Chondrocyte (in vitro differentiated cells): ENCODE measurements around the gene ZBED1. TPM values are rescaled to one million over a fixed set of nuclear protein-coding genes. Genes with fewer than 3 reads are reported as not detected.

ENCODE experiments used
- DNase-seq: peaks from one replicate; pipeline ENCODE4 v3.0.0; 2021; ENCODE audit warnings: mixed read lengths, low spot score
- H3K27ac Mint-ChIP-seq: one replicate; pipeline ENCODE4 v1.8.0; 2021; ENCODE audit warnings: mild to moderate bottlenecking, moderate library complexity, mixed read lengths; ENCODE audit not compliant: unreplicated experiment
- H3K27me3 Mint-ChIP-seq: 2 replicates; pipeline ENCODE4 v1.8.0; 2021; ENCODE audit warnings: low read depth, mixed read lengths
- H3K36me3 Mint-ChIP-seq: 2 replicates; pipeline ENCODE4 v1.8.0; 2021; ENCODE audit warnings: low read depth, mixed read lengths
- H3K4me1 Mint-ChIP-seq: 2 replicates; pipeline ENCODE4 v1.8.0; 2021; ENCODE audit warnings: low read depth, mild to moderate bottlenecking, mixed read lengths
- H3K4me3 Mint-ChIP-seq: one replicate; pipeline ENCODE4 v1.8.0; 2021; ENCODE audit warnings: mild to moderate bottlenecking, moderate library complexity, mixed read lengths; ENCODE audit not compliant: unreplicated experiment
- H3K9me3 Mint-ChIP-seq: 2 replicates; pipeline ENCODE4 v1.8.0; 2021; ENCODE audit warnings: low read depth, mixed read lengths
- CTCF ChIP-seq: fragments of 200-600 bp; sonication (generic); IDR thresholded peaks from 2 replicates; pipeline ENCODE4 v1.5.0; 2021; ENCODE audit warnings: antibody characterized with exemption, mild to moderate bottlenecking, moderate library complexity
- total RNA-seq: library from RNA; stranded (reverse); gene quantifications from 3 replicates; pipeline ENCODE4 v1.2.1, GENCODE V29; 2021

Gene ZBED1
- total RNA-seq, 1 donor from 2014 or later, result 40.1 TPM

DNA sequence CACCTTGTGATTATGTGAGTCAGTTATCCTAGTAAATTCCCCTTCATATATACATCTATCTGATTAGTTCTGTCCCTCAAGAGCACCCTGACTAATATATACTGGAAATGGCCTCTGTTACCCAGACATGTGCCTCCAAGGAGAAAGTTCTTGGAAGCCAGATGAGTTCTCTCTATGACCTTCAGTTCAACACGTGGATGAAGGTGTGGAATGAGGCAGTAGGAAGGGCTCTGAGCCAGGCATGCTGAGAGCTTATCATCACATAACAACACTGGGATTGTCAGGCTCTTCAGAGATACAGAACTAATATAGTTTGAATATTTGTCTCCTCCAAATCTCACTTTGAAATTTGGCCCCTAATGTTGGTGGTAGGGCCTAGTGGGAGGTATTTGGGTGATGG lies 44.4 kb upstream of the ZBED1 start:
- peaks cover 4% of the 10 kb centered on the region for H3K27me3 Mint-ChIP-seq
- no peak for TF ChIP-seq CTCF
- no peak overlapping the region for H3K4me3 Mint-ChIP-seq
- no peak overlapping the region for H3K27ac Mint-ChIP-seq
- H3K9me3 Mint-ChIP-seq, result peaks cover 16% of the 10 kb centered on the region
- H3K4me1 Mint-ChIP-seq, result peaks cover 11% of the 10 kb centered on the region
- DNase-seq, result no peak
- H3K36me3 Mint-ChIP-seq, result peaks cover 6% of the 10 kb centered on the region

DNA sequence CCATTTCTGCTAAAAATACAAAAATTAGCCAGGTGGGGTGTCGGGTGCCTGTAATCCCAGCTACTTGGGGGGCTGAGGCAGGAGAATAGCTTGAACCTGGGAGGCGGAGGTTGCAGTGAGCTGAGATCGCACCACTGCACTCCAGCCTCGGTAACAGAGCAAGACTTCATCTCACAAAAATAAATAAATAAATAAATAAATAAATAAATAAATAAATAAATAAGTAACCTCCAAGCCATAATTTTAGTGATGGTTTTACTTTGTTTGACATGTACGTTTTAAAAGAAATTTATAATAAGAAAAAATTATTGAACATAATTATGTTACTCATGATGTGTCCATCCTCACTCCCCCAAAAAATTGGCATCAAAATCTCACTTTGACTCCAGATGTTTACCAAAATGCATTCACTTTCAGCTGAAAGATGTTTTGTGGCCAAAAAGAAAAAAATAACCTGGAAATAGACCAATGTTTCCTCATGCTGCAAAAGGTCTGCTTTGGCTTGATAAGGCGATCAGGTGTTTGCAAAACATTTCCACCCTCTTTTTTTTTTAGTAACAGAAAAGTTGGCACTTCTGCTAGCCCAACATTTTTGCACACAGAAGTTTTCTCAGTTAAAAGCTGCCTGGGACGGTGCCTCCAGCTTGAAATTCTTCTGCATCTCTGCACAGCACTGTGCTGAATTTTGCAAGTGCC lies 42.2 kb upstream of the ZBED1 start:
- Mint-ChIP-seq H3K27me3 (peaks cover 10% of the 10 kb centered on the region), H3K4me3 (no peak overlapping the region), H3K9me3 (peaks cover 16% of the 10 kb centered on the region), H3K4me1 (peaks cover 4% of the 10 kb centered on the region), H3K36me3 (peaks cover 6% of the 10 kb centered on the region), H3K27ac (no peak overlapping the region)
- DNase-seq, result no peak
- TF ChIP-seq CTCF, result no peak

DNA sequence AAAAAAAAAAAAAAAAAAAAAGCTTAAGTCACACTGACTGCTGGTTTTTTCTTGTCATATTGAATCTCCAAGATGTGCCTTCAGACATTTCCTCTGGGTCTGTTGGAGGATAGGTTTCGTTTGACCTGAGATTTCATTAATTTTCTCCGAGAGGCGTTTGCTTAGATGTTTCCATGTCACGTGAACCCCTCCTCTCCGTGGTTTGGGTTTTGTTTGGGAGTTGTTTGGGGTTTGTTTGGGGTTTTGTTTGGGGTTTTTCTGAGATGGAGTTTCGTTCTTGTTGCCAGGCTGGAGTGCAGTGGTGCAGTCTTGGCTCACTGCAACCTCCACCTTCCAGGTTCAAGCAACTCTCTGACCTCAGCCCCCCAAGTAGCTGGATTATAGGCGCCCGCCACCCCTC lies 40.8 kb upstream of the ZBED1 start:
- Mint-ChIP-seq H3K4me1 (peaks cover 6% of the 10 kb centered on the region), H3K27me3 (peaks cover 12% of the 10 kb centered on the region), H3K27ac (no peak overlapping the region)

GRCh38 chrX:2540426-2540947 lies 39.7 kb upstream of the ZBED1 start:
- H3K9me3 Mint-ChIP-seq, result peaks cover 7% of the 10 kb centered on the region
- no peaks in the 10 kb centered on the region for H3K36me3 Mint-ChIP-seq
- H3K27me3 Mint-ChIP-seq, result peaks cover 12% of the 10 kb centered on the region
- no peak for TF ChIP-seq CTCF
- peaks cover 6% of the 10 kb centered on the region for H3K4me1 Mint-ChIP-seq
- H3K4me3 Mint-ChIP-seq, result no peak overlapping the region
- no peak overlapping the region for H3K27ac Mint-ChIP-seq
- DNase-seq, result no peak

More for the DNA sequence above, 40.8 kb upstream of the ZBED1 start:
- no peak for TF ChIP-seq CTCF
- H3K4me3 Mint-ChIP-seq, result no peak overlapping the region
- H3K9me3 Mint-ChIP-seq, result peaks cover 16% of the 10 kb centered on the region
- no peak for DNase-seq
- H3K36me3 Mint-ChIP-seq, result peaks cover 6% of the 10 kb centered on the region

DNA sequence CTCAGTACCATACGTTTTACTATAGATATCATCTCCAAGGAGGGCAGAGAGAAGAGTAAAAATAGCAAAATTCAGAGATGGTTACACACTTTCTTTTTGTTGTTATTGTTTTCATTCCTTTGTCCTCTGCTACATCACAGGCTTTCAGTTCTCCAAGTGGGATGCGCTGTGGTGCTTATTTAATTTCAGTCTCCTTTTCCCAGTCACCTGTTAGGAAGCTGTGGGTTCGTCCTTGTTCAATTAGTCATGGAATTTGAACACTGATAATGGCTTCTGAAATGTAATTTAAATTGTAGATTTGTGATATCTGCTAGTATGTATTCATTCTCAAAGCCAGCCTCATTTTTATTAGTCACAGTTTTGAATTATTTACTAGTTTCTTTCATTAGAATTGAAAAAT lies 38.8 kb upstream of the ZBED1 start:
- no peak for DNase-seq
- H3K27me3 Mint-ChIP-seq, result peaks cover 12% of the 10 kb centered on the region
- peaks cover 6% of the 10 kb centered on the region for H3K9me3 Mint-ChIP-seq
- no peak overlapping the region for H3K27ac Mint-ChIP-seq
- TF ChIP-seq CTCF, result no peak
- H3K36me3 Mint-ChIP-seq, result peaks cover 1% of the 10 kb centered on the region
- H3K4me3 Mint-ChIP-seq, result no peak overlapping the region
- peaks cover 6% of the 10 kb centered on the region for H3K4me1 Mint-ChIP-seq
